Tibial nerve (tissue), 3 donors: ENCODE measurements around the gene PSMD12.

Experiments
- CTCF ChIP-seq, 5 experiments: fragments of 200-600 bp in 3 of 5; fragments of 450-650 bp in 2 of 5; sonication (generic) in 3 of 5; IDR thresholded peaks; one replicate each; pipeline ENCODE4 v1.5.1; 2016 to 2019; ENCODE audit warnings: antibody characterized with exemption in 5 of 5, mild to moderate bottlenecking in 3 of 5, moderate library complexity in 2 of 5
- POLR2A ChIP-seq, 2 donors: fragments of 450-650 bp; IDR thresholded peaks; one replicate each; pipeline ENCODE4 v1.6.1; 2017; ENCODE audit warnings: antibody characterized with exemption in 2 of 2, mild to moderate bottlenecking in 2 of 2, moderate library complexity in 2 of 2

- TF ChIP-seq POLR2A (IDR thresholded peaks at IDR 0.05) (no peak), CTCF (IDR thresholded peaks at IDR 0.05) (no peak)
These were observed 8.7 kb upstream of the PSMD12 start for GRCh38 chr17:67375054-67375427.
